Activated T-helper 1 cell treated with anti-CD3 and anti-CD28 coated beads, Interleukin-12 subunit alpha, Interleukin-12 subunit beta, Interleukin-2, Interleukin-4 antibody, amounts not matched to agents 30 ng/mL and 10 ng/mL and 1 ng/mL, durations not matched to agents 14 hours and 24 hours and 36 hours (primary cell): Measurements from ENCODE around the gene NDUFV1. TPM values are rescaled to one million over a fixed set of nuclear protein-coding genes. Genes with fewer than 3 reads are reported as not detected.

Experiments used
- DNase-seq: peaks from one replicate; pipeline ENCODE4 v3.0.0; 2021; ENCODE audit warnings: low spot score
- H3K27ac Mint-ChIP-seq: one replicate; pipeline ENCODE4 v1.8.0; 2021; ENCODE audit warnings: mild to moderate bottlenecking, mixed read lengths
- H3K27me3 Mint-ChIP-seq: one replicate; pipeline ENCODE4 v1.8.0; 2022; ENCODE audit warnings: mild to moderate bottlenecking, moderate library complexity, mixed read lengths; ENCODE audit not compliant: insufficient read depth
- H3K36me3 Mint-ChIP-seq: one replicate; pipeline ENCODE4 v1.8.0; 2021; ENCODE audit warnings: low read depth, mixed read lengths
- H3K4me1 Mint-ChIP-seq: one replicate; pipeline ENCODE4 v1.8.0; 2021; ENCODE audit warnings: low read depth, mixed read lengths
- H3K4me3 Mint-ChIP-seq: one replicate; pipeline ENCODE4 v1.8.0; 2021; ENCODE audit warnings: mild to moderate bottlenecking, moderate library complexity, mixed read lengths
- H3K9me3 Mint-ChIP-seq: one replicate; pipeline ENCODE4 v1.8.0; 2021; ENCODE audit warnings: mixed read lengths
- intact Hi-C: fragments of 100-400 bp; cut with micrococcal nuclease; formaldehyde crosslinking; loops from one replicate; pipeline ENCODE4 v1.15.1; 2024
- total RNA-seq: library from RNA; stranded (reverse); gene quantifications from 2 replicates; pipeline ENCODE4 v1.2.3, GENCODE V29; 2022

NDUFV1 gene
- total RNA-seq, 1 donor from 2014 or later: 289 TPM

DNA sequence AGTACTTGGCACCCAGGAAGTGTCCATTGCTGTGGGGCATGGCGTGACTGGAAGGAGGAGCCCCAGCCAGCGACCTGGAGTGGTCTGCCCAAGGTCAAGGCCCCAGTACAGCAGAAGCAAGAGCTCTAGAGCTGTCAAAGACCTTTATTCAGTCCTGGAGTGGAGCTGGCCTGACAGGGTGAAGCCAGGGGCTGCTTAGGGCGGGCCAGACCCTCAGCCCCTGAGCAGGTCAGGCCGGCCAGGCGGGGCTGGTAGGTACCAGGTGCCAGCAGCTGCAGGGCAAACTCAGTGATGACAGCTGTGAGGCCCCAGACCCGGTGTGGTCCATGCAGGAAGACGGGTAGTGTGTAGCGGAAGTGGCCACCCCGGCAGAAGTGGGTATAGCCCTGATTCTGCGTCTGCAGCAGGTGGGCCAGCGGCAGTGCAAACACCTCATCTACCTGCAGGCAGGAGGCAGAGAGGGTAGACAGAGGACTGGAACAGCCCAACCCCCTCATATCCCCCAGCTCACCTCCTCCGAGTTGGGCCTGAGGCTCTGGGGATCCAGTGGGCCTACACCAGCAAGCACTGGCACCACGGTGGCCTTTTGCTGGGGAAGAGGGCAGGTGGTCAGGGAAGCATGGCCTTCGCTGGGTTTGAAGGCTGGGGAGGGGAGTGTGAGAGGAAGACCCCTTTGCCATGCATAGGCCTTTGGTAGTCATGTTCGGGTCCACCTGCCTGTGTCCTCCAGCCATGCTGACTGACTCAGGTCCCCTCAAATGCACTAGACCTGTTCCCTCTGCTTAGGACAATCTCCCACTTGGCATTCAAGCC, 21.3 kb downstream of the NDUFV1 start:
- H3K4me3 Mint-ChIP-seq: peak overlapping the region; percentile 54
- no peak for DNase-seq
- H3K27ac Mint-ChIP-seq: no peak overlapping the region
- H3K9me3 Mint-ChIP-seq: no peaks in the 10 kb centered on the region
- H3K27me3 Mint-ChIP-seq: peaks cover 2% of the 10 kb centered on the region
- peaks cover 10% of the 10 kb centered on the region for H3K4me1 Mint-ChIP-seq
- H3K36me3 Mint-ChIP-seq: no peaks in the 10 kb centered on the region
- intact Hi-C loops: loop anchor here (5.0 kb wide), 1 partner anchor 84 kb away; no protein-coding TSS in a partner anchor

DNA sequence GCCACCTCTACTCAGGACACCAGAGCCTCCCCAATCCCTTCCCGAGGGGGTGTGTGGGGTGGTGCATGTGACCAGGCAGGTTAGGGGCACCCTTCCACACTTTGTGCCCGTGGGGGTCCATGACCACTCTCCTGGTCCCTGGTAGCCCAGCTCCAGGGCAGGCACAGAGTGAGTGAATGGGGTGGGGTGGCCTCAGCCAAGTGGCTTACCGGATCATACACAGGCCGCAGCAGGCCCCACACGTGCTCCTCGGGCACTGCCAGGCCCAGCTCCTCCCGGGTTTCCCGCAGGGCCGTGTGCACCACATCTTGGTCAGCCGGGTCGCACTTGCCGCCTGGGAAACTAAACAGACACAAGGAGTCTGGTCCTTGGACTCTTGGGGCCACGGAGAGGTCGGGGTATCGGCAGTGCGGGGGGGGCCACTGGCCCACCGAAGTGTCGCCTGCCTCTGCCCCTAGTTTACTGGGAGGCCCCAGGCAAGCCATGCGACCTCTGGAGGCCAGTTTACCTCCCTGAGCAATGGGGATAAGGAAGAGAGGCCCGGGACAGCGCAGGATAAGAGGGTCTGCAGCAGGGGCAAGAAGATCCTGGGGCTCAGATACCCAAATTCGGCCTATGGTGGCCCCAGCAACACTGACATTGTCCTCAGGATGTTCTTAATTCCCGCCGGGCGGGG, 22.1 kb downstream of the NDUFV1 start:
- Mint-ChIP-seq H3K27me3 (peaks cover 2% of the 10 kb centered on the region), H3K36me3 (no peaks in the 10 kb centered on the region)
- intact Hi-C loops: loop anchor here (1.0 to 5.0 kb wide), 4 partner anchors 15 to 83 kb away; partner anchors contain the start of gene GSTP1

DNA sequence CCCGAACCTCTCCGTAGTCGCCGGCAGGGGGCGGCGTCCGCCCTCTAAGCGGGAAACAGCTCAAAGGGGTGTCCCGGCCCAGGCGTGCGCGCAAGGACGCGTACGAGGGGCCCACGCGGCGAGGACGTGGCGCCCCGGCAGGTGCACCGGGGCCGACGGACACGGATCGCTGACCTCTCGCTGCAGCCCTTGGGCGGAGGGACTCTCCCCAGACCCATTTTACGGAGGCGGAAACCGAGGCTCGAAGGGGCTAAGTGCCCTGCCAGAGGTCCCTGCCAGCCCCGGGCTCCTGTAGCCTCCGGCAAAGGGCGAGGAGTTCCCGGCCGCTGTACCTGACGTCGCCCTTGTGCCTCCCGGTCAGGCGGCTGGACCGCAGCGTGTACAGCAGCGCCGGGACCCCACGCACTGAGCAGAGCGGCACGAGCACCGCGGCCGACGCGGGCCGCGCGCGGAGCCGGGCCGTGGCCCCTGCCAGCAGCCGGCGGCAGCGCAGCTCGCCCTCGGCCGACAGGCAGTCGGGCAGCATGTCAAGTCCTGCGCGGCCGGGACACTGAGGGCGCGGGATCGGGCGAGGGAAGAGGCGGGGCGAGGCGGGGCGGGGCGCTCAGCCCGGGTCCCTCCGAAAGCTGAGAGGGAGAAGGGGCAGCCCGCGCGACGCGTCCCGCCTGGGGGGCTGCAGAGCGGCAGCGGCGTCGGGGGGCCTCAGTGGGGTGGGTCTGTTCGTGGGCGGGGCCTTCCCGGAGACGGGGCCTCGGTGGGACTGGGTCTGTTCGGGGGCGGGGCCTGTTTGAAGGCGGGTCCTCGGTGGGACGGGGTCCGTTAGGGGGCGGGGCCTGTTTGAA, 22.9 kb downstream of the NDUFV1 start, which contains the start of gene NUDT8:
Gene NUDT8 (minus strand): TSS at position 552 of the 842 bp plus-strand sequence. CDS start 26 bp downstream, at position 526.
- H3K27ac Mint-ChIP-seq: peak within 1 kb of the TSS; percentile 92
- peak within 1 kb of the TSS; percentile 84 for H3K4me3 Mint-ChIP-seq
- no peaks in the 10 kb centered on the region for H3K36me3 Mint-ChIP-seq

More for the DNA sequence above, 22.1 kb downstream of the NDUFV1 start:
- Mint-ChIP-seq H3K27ac (peak overlapping the region; percentile 61), H3K4me3 (peak overlapping the region; percentile 66), H3K4me1 (peaks cover 10% of the 10 kb centered on the region), H3K9me3 (no peaks in the 10 kb centered on the region)
- no peak for DNase-seq

DNA sequence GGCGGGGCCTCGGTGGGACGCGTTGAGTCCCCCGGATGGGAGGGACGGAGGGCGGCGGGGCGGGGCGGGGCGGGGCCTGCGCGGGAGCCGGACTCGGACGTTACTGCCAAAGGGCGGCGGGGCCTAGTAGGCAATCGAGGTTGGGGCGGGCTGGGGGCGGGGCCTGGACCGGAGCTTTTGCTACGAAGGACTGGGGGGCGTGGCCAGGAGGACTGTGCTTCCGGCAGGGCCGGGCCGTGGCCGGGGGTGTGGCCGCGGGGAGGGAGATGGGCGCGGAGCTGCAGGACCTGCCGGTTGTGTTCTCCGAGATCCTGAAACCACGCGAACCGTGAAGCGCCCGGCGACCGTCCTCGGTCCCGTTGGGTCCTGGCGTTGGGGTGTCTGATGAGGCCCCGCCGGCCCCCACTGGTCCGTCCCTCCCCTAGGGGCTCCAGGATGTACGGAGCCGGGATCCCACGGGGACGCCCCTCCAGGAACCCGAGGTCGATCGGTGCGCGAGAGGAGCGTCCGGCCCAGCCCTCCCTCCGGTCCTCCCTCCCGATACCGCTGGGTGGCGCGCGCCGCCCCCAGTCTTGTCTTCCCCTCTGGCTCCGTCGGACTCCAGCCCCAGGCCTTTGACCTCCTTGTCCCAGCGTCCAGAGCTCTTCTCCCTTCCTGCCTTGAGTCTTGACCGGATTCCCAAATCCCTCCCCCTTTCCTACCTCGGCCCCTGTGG, 23.6 kb downstream of the NDUFV1 start:
- Mint-ChIP-seq H3K27ac (peak overlapping the region; percentile 92), H3K4me3 (peak overlapping the region; percentile 84), H3K27me3 (peaks cover 3% of the 10 kb centered on the region), H3K9me3 (no peaks in the 10 kb centered on the region), H3K4me1 (peaks cover 7% of the 10 kb centered on the region), H3K36me3 (no peaks in the 10 kb centered on the region)
- DNase-seq: peak; percentile 94
- intact Hi-C loops: loop anchor here (1.0 kb wide), 4 partner anchors 24 to 400 kb away; partner anchors contain the start of genes CDK2AP2, NDUFS8 and NDUFV1

More for the DNA sequence above, 22.9 kb downstream of the NDUFV1 start, which contains the start of gene NUDT8:
- peaks cover 10% of the 10 kb centered on the region for H3K4me1 Mint-ChIP-seq
- H3K27me3 Mint-ChIP-seq: peaks cover 2% of the 10 kb centered on the region
- no peaks in the 10 kb centered on the region for H3K9me3 Mint-ChIP-seq
- intact Hi-C loops: loop anchor here (1.0 to 5.0 kb wide), 8 partner anchors 15 to 401 kb away; partner anchors contain the start of genes CDK2AP2, GSTP1, NDUFS8 and NDUFV1
- DNase-seq: peak; percentile 85

DNA sequence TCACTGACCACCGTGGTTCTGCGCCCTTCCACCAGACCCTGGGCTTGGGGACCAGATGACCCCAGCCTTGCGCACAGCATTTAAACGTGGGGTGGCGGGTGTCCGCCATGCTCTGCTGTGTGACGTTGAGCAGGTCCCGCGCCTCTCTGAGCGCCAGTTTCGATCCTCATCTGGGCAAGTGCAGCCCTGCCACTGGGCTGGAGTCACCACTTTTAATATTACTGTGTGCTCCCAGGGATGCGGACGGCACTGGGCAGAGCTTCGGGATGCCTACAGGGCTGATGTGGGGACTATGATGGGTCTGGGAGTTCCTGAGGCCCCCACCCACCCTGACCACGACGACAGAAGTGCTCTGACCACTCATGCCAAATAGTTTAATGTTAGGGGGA, 24.2 kb downstream of the NDUFV1 start:
- DNase-seq: no peak
- intact Hi-C loops: loop anchor here (1.0 kb wide), 4 partner anchors 25 to 399 kb away; partner anchors contain the start of genes CDK2AP2, NDUFS8 and NDUFV1
- Mint-ChIP-seq H3K27ac (peak overlapping the region; percentile 41), H3K4me1 (peaks cover 4% of the 10 kb centered on the region), H3K9me3 (no peaks in the 10 kb centered on the region), H3K36me3 (no peaks in the 10 kb centered on the region), H3K27me3 (peaks cover 3% of the 10 kb centered on the region), H3K4me3 (peak overlapping the region; percentile 83)

DNA sequence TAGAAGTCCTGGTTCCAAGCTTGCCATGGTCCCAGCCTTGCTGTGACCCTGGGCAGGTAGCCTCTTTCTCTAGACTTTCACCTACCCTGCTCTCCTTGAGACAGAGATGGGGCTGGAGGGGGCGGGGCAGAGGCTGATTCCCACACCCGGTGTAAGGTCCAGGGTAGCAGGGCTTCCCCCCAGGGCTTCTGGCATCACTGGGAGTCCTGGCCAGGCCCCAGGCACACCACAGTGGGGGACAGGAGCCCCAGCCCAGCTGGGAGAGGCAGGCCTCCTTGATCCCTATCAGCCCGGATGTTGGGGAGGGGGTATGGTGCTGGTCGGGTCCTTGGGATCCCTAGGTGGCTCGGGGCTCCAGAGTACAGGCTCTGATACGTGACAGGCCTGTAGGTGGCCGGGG, 24.7 kb downstream of the NDUFV1 start:
- Mint-ChIP-seq H3K36me3 (no peaks in the 10 kb centered on the region), H3K4me1 (peaks cover 4% of the 10 kb centered on the region), H3K27ac (no peak overlapping the region), H3K4me3 (peak overlapping the region; percentile 83), H3K9me3 (no peaks in the 10 kb centered on the region), H3K27me3 (peaks cover 3% of the 10 kb centered on the region)
- intact Hi-C loops: no loop called here
- DNase-seq: no peak

DNA sequence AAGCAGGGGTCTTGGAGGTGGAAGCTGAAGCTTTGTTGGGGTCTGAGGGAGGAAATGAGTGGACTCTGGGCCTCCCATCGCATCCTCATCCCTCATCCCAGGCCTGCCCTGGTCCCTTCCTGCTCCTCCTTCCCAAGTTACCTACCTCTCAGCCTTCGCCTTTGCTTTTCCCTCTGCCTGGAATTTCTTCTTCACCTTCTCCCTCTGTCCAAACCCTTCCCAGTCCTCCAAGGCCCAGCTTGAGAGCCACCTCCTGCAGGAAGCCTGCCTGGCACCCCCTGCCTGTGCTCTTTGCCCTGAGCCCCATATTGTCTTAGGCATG, 25.1 kb downstream of the NDUFV1 start:
- H3K4me3 Mint-ChIP-seq: peak overlapping the region; percentile 65
- no peak overlapping the region for H3K27ac Mint-ChIP-seq
- peaks cover 6% of the 10 kb centered on the region for H3K4me1 Mint-ChIP-seq
- intact Hi-C loops: no loop called here
- no peak for DNase-seq
- H3K36me3 Mint-ChIP-seq: no peaks in the 10 kb centered on the region
- no peaks in the 10 kb centered on the region for H3K9me3 Mint-ChIP-seq
- peaks cover 3% of the 10 kb centered on the region for H3K27me3 Mint-ChIP-seq

DNA sequence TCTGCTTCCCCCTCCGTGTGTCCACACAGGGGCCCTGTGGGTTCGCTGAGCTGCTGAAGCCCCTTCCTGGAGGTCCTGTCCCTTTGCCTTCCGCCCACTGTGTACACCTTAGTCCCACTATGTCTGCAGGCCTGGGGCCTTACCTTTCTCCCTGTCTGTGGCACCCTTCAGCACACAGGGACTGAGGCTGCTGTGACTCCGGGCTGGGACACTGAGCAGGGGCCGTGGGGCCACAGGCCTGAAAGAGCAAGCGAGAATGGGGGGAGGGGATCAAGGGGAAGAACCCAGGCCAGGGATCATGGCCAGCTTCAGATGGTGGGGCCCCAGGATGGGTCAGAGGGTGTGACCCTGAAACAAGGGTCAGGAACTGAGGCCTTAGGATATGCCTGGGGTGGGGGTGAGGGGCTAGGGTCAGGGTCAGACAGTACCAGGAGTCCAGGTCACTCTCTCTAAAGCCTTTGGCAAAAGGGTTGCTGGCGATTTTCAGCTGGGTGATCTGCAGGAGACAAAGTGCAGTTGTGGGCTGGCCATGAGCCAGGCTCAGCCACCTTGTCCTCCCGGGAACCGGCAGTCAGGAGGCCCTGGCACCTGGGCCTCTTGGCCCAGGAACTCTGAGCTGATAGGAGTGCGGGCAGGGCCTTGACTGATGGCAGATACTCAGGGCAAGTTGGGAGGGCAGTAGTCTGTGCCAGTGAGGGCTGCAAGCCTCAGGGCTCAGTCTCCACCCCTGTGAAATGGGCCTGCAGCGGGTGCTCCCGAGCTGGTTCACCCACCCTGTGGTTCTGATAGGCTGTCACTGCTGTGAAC, 25.6 kb downstream of the NDUFV1 start:
- Mint-ChIP-seq H3K36me3 (no peaks in the 10 kb centered on the region), H3K27ac (no peak overlapping the region), H3K27me3 (peaks cover 3% of the 10 kb centered on the region), H3K4me1 (peaks cover 11% of the 10 kb centered on the region), H3K9me3 (no peaks in the 10 kb centered on the region), H3K4me3 (no peak overlapping the region)
- intact Hi-C loops: no loop called here
- no peak for DNase-seq

DNA sequence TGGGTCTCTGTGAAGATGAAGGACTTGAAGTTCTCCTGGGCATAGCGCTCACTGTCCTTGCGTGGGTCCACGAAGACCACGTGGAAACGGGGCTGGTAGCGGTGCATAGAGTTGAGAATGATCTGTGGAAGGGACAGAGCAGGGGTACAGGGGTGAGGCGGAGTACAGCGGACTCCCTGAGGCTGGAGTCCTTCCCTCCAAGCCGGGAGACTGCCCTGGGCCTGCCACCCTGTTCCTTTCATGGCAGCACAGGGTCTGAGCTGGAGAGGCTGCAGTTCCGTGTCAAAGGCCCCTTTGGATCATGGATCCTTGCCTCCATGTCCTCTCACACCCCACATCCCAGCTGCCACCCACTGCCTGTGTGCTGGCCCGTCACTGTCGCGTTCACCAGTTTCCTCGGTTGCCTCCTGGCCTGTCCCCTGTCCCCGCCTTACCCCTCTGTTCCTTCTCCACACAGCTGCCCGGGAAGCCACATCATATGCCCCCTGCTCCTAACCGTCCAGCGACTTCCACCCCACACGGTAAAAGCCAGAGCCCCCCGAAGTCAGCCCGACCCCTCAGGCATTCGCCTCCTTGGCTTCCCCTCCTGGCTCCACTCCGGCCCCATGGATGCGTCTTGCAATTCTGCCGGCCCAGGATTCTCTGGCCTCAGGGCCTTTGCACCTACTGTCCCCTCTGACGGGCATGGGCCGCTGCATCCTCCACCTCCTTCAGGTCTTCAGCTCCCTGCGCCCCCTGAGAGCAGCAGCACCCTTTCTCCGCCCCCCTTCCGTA, 26.4 kb downstream of the NDUFV1 start:
- H3K4me3 Mint-ChIP-seq: no peak overlapping the region
- H3K4me1 Mint-ChIP-seq: peaks cover 11% of the 10 kb centered on the region
- peaks cover 3% of the 10 kb centered on the region for H3K27me3 Mint-ChIP-seq
- H3K9me3 Mint-ChIP-seq: no peaks in the 10 kb centered on the region
- no peak for DNase-seq
- intact Hi-C loops: no loop called here
- no peak overlapping the region for H3K27ac Mint-ChIP-seq
- no peaks in the 10 kb centered on the region for H3K36me3 Mint-ChIP-seq

DNA sequence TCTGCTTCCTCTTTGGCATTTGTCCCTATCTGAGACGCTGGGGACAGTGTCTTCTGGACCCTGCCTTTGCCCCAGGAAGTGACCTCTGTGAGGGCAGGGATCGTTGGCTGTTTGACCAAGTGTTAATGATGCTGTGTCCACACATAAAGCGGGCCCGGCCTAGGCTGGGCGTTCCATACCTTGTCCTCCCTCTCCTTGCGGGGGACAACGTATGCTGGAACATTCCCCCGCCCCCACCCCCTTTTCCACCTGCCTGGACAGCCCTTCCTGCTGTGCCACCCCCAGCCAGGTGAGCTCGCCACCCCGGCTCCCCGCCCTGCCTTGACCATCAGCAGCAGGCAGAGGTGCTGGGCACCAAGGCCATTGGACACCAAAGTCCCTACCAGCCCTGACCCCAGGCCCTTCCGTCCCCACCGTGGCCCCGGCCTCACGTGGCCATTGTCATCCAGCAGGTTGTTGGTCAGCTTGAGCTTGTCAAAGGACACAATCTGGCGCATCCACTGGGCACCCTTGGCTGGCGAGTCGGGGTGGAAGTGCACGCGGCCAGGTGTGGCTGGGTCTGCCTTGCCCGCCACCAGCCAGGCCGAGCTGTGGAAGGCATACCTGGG, 27.1 kb downstream of the NDUFV1 start:
- DNase-seq: no peak
- Mint-ChIP-seq H3K9me3 (no peaks in the 10 kb centered on the region), H3K27ac (no peak overlapping the region), H3K4me3 (no peak overlapping the region), H3K27me3 (peaks cover 3% of the 10 kb centered on the region), H3K36me3 (no peaks in the 10 kb centered on the region), H3K4me1 (peaks cover 11% of the 10 kb centered on the region)
- intact Hi-C loops: no loop called here
